Kidney epithelial cell (primary cell): Measurements from ENCODE around the gene DUSP16. TPM values are rescaled to one million over a fixed set of nuclear protein-coding genes. Genes with fewer than 3 reads are reported as not detected.

Experiments used
- DNase-seq: peaks from one replicate; pipeline ENCODE4 v3.0.0-alpha.2; 2010; ENCODE audit warnings: low read depth
- H3K27me3 ChIP-seq: 2 replicates; pipeline ENCODE4 v1.6.0; 2011; ENCODE audit warnings: low read length; ENCODE audit not compliant: control insufficient read depth, insufficient read depth
- H3K36me3 ChIP-seq: 2 replicates; pipeline ENCODE4 v1.5.1; 2011; ENCODE audit warnings: low read length; ENCODE audit not compliant: control insufficient read depth, insufficient read depth
- H3K4me3 ChIP-seq: 2 replicates; pipeline ENCODE4 v1.5.1; 2011; ENCODE audit warnings: low read depth, mild to moderate bottlenecking, control low read depth, low read length
- CTCF ChIP-seq: IDR thresholded peaks from 2 replicates; pipeline ENCODE4 v1.5.1; 2011; ENCODE audit warnings: mild to moderate bottlenecking, moderate library complexity, low read length, control low read depth, inconsistent platforms; ENCODE audit not compliant: insufficient read depth, poor library complexity, severe bottlenecking
- total RNA-seq: library from RNA; depleted of rRNA; stranded (reverse); fragments of >200 nt; gene quantifications from 2 replicates; pipeline ENCODE4 v1.2.3, GENCODE V29; 2015

DUSP16 gene
- total RNA-seq, 1 donor from 2014 or later = 22.7 TPM

GRCh38 chr12:12433203-12433731 is 129.4 kb downstream of the DUSP16 start:
- DNase-seq = no peak

GRCh38 chr12:12432364-12432763 is 130.3 kb downstream of the DUSP16 start:
- H3K4me3 ChIP-seq = no peak overlapping the region
- DNase-seq = no peak
- H3K27me3 ChIP-seq = no peaks in the 10 kb centered on the region
- no peaks in the 10 kb centered on the region for H3K36me3 ChIP-seq
- no peak for TF ChIP-seq CTCF

More at GRCh38 chr12:12433203-12433731, 129.4 kb downstream of the DUSP16 start:
- no peak overlapping the region for H3K4me3 ChIP-seq
- H3K36me3 ChIP-seq = no peaks in the 10 kb centered on the region
- H3K27me3 ChIP-seq = no peaks in the 10 kb centered on the region
- TF ChIP-seq CTCF = no peak

- no peaks in the 10 kb centered on the region for H3K36me3 ChIP-seq
- no peaks in the 10 kb centered on the region for H3K27me3 ChIP-seq
- TF ChIP-seq CTCF = no peak
- no peak overlapping the region for H3K4me3 ChIP-seq
- DNase-seq = no peak
Observed at GRCh38 chr12:12428961-12429657, 133.6 kb downstream of the DUSP16 start.

- Histone ChIP-seq H3K4me3 (no peak overlapping the region), H3K36me3 (no peaks in the 10 kb centered on the region), H3K27me3 (no peaks in the 10 kb centered on the region)
- no peak for DNase-seq
- no peak for TF ChIP-seq CTCF
Observed at GRCh38 chr12:12428047-12428446, 134.6 kb downstream of the DUSP16 start.

GRCh38 chr12:12427568-12427967 is 135.1 kb downstream of the DUSP16 start:
- Histone ChIP-seq H3K27me3 (no peaks in the 10 kb centered on the region), H3K36me3 (no peaks in the 10 kb centered on the region), H3K4me3 (no peak overlapping the region)
- TF ChIP-seq CTCF = no peak
- no peak for DNase-seq

- TF ChIP-seq CTCF = no peak
- H3K36me3 ChIP-seq = no peaks in the 10 kb centered on the region
- no peak overlapping the region for H3K4me3 ChIP-seq
- no peak for DNase-seq
- H3K27me3 ChIP-seq = no peaks in the 10 kb centered on the region
Observed at GRCh38 chr12:12425616-12426015, 137.0 kb downstream of the DUSP16 start.
